GM12874 (cell line): ENCODE data around the gene KCTD17.
A peak's percentile ranks its signal among the peaks of the same experiment; 100 is the strongest.

Experiments used
- CTCF ChIP-seq: IDR thresholded peaks from 2 replicates; pipeline ENCODE4 v1.5.1; 2011; ENCODE audit warnings: low read depth, mild to moderate bottlenecking, control low read depth, low read length, moderate library complexity; ENCODE audit not compliant: insufficient read depth

Gene KCTD17

GRCh38 chr22:37045958-37046357 is 5.6 kb upstream of the KCTD17 start:
- TF ChIP-seq CTCF, result peak; percentile 46; the same call in 1 of the 2 replicates

GRCh38 chr22:37046589-37046988 is 5.0 kb upstream of the KCTD17 start:
- no peak for TF ChIP-seq CTCF

- TF ChIP-seq CTCF, result no peak
Measured at GRCh38 chr22:37047006-37047405, 4.5 kb upstream of the KCTD17 start.

GRCh38 chr22:37048133-37048532 is 3.4 kb upstream of the KCTD17 start:
- no peak for TF ChIP-seq CTCF

GRCh38 chr22:37049224-37049623 is 2.3 kb upstream of the KCTD17 start:
- no peak for TF ChIP-seq CTCF

GRCh38 chr22:37050913-37051312 is 629 bp upstream of the KCTD17 start:
- TF ChIP-seq CTCF, result no peak

- TF ChIP-seq CTCF, result no peak
Measured at GRCh38 chr22:37052386-37053309, 1.1 kb downstream of the KCTD17 start.
